Activated T-cell treated with anti-CD3 and anti-CD28 coated beads, Interleukin-2, amount 50 U/mL, for 1 hour (primary cell): ENCODE results near the gene AOC2.
A peak's percentile ranks its signal among the peaks of the same experiment; 100 is the strongest.
"Not testable (repeated sequence)": the region's sequence is repeated elsewhere in the genome, so short reads cannot be mapped to it uniquely, and the experiment has no call there.

Source experiments
- DNase-seq: peaks from one replicate; pipeline ENCODE4 v3.0.0-alpha.2; 2020

Gene AOC2

DNA sequence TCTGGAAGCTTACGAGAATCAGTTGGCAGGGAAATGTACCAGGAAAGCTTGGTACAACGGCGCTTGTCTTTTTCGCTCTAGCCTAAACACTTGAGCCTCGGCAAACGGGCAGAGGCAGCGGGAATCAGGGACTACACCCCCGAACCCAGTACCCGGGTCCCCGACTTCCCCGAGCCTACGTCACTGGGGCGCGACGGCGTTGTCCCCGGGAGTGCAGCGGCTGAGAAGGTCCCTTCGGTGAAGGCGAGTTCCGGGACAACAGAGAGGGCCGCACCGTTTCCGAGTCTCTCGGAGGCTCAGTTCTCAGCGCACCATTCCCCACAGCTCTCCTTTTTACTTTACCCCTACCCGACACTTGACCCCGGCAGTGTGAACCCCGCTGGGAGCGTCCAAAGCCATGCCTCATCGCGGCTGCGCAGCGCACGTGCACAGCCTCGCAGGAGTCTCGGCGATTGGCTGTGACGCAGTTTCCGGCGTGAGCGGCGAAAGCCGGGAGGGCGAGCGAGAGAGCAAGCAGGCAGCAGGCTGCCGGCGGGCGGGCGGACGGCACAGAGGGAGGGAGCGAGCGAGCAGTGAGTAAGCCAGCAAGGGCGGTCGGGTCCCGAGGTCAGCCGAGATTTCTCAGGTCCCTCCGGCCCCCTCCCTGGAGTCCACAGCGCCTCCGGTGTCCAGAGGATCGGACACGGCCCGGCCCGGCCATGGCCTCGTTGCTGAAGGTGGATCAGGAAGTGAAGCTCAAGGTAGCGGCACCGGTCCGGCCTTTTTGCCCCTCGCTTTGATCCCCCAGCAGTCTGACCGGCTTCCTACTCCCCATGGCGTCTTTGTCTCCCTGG, 11.2 kb upstream of the AOC2 start, which contains the start of gene PSME3:
Gene PSME3, plus strand, starts transcription at position 464 of the 833 bp plus-strand sequence. Its CDS starts 235 bp downstream, at position 699.
- DNase-seq: peak; percentile 91

DNA sequence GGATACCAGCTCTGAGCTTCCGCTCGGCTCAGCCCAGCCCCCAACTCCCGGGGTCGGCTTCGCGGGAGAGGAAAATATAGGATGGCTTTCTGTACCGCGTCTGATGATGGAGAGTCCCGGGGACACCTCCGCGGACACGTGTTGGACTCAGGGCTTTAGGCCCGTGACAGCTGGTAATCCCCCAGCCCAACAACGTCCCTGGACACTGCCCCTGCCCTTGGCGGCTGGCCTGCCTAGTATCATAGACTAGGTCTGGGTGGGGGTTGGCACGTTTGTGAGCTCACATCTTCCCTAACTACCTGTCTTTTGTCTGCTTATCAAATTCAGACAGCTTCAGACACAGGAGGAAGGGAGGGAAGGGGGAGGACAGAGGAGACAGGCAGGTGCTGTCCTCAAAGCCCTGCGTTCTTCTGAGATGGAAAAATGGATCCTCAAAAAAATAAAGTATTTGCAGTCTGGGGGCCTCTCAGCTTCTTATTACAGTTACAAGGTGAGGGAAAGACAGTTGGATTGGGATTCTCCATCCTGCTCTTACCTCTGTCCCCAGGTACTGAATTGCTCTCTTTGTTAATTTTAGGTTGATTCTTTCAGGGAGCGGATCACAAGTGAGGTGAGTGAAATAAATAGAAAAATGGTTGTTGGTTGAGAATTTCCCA, 10.5 kb upstream of the AOC2 start:
- DNase-seq: no peak

DNA sequence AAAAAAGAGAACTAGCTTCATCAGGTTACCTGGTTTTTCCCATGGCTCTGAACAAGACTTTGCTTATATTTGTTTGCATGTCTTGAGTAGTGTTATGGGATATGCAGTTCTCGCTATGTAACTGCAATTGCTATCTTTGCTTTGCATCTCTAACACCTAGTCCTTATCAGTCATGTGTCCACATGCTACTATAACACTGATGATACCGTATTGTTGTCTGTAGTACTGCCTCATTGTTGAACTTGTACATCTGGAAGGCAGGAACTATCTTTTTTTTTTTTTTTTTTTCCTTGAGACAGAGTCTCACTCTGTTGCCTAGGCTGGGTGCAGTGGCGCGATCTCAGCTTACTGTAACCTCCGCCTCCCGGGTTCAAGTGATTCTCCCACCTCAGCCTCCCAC, 8.6 kb upstream of the AOC2 start:
- DNase-seq: no peak

DNA sequence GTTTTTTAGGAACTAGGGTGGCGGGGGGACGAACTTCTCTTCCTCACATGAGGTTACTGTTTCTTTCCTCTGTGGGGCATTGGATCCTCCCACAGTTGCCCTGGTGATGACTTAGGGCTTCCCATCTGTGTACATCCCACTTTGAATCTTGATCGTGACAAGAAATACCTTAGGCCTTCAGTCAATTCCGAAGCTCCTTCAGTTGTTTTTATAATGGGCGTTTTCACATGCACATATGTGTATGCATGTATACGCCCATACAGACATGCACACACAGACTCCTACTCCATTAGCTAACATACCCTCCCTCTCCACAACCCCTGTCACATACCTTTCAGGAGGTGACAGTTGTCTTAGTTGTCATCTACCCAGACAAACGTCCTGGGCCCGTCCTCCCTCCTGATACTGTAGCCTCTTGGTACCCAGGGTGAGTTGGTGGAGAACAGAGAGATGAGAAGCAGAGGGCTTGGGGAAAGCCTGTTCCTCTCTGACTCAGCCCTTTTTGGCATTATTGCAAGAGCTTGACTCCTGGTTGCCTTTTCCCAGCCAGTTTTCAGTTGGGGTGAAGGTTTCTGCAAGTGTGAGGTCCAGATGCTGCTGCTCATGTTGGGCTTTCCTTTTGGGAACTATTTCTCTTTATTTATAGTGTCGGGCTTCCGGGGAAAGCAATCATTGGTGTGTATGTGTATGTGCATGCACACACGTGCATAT, 2.2 kb upstream of the AOC2 start:
- no peak for DNase-seq

DNA sequence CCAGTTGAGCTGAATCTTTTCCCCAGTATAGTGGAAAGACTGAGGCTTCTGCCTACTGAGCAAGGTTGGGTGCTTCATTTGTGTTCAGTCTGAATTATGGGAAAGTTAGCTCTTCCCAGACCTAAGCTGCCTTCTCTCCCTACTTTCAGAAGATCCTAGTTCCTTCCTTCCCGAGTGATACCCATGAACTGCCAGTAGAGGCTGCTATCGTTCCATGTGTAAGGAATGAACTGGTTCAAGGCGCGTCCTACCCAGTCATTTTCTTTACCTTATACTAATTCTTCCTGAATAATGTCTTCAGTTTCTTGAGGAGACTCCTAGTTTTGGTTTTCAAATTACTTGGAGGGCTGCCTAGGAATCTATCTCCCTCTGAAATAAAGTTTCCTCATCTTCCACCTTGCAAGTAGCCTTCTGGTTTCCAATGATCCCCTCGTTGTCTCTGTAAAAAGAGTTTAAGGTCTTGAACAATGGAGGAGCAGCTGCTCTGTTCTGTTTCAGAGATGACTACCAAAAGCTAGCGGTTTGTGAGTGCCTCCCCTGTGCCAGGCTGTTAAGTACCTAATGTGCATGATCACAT, 934 bp upstream of the AOC2 start:
- DNase-seq: no peak

DNA sequence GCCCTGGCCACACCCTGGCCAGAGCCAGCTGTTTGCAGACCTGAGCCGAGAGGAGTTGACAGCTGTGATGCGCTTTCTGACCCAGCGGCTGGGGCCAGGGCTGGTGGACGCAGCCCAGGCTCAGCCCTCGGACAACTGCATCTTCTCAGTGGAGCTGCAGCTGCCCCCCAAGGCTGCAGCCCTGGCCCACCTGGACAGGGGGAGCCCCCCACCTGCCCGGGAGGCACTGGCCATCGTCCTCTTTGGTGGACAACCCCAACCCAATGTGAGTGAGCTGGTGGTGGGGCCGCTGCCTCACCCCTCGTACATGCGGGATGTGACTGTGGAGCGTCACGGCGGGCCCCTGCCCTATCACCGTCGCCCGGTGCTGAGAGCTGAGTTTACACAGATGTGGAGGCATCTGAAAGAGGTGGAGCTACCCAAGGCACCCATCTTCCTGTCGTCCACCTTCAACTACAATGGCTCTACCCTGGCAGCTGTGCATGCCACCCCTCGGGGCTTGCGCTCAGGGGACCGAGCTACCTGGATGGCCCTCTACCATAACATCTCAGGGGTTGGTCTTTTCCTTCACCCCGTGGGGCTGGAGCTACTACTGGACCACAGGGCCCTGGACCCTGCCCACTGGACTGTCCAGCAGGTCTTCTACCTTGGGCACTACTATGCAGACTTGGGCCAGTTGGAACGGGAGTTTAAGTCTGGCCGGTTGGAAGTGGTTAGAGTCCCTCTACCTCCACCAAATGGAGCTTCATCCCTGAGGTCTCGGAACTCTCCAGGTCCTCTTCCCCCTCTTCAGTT, 578 bp downstream of the AOC2 start:
- no peak for DNase-seq

DNA sequence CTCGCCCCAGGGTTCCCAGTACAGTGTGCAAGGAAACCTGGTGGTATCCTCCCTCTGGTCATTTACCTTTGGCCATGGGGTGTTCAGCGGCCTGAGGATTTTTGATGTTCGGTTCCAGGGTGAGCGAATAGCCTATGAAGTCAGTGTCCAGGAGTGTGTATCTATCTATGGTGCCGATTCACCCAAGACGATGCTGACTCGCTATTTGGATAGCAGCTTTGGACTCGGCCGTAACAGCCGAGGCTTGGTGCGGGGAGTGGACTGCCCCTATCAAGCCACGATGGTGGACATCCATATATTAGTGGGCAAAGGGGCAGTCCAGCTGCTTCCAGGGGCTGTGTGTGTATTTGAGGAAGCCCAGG, 1.2 kb downstream of the AOC2 start:
- DNase-seq: no peak

DNA sequence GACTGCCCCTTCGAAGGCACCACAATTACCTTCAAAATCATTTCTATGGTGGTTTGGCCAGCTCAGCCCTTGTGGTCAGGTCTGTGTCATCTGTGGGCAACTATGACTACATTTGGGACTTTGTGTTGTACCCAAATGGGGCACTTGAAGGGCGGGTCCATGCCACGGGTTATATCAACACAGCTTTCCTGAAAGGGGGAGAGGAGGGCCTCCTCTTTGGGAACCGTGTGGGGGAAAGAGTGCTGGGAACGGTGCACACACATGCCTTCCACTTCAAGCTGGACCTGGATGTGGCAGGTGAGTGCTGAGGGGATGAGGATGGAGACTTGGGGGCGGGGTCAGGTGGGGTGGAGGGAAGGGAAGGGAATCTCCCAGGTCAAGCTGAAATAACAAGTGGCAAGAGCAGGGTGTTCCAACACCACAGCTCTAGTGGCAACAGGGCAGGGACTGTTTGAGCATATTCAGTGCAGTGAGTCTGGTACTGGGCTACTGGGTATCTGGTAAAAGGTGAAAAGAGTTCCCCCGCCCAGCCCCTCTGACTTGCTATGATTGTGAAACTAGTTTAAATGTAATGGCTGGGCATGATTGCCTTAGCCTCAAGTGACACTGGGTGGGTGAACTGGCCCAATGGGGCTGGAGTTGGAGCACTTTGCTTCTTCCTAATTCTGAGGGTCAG, 1.7 kb downstream of the AOC2 start:
- DNase-seq: no peak

DNA sequence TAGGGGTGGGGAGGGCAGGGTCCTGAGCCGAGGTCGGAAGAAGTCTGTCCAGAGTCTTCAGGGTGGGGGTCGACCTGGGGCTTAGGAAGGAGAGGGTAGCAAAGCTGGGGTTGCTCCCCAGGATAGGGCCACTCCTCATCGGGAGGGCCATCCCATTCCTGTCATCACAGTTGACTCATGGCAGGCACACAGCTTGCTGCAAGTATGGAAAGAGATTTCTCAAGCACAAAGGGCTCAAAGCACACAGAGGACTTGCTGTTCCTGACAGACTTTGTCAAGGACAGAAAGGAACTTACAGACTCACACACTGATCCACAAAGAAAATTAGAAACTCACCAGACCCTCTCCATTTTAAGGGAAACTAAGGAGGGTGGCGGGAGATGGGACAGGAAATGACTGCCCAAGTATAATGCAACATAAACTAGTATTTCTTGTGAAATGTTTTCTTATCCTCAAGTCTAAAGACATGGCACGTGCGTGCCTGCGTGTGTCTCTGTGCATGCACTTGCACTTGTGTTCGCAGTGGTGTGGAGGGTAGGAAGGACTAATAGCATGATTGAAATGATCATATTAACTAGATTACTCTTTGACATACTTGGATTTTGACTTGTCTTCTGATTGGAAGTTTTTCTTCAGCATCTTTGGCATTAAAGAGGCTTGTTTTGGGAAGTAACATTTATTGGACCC, 2.4 kb downstream of the AOC2 start:
- DNase-seq: no peak

DNA sequence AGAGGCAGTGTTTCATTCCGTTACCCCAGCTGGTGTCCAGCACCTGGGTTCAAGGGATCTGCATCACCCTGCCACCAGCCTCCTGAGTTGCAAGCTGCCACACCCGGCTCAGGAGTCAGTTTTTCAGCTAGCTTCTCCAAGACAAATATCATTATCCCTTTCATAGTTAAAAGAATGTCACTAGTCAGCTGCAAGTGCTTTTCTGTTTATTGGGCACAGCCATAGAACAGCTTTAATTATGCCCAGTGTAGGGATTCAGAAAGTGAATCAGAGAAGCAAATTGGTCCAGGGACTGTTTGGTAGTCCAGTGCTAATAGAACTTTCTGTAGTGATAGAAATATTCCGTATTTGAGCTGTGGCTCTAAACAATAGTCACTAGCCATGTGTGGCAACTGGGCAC, 3.7 kb downstream of the AOC2 start:
- no peak for DNase-seq

DNA sequence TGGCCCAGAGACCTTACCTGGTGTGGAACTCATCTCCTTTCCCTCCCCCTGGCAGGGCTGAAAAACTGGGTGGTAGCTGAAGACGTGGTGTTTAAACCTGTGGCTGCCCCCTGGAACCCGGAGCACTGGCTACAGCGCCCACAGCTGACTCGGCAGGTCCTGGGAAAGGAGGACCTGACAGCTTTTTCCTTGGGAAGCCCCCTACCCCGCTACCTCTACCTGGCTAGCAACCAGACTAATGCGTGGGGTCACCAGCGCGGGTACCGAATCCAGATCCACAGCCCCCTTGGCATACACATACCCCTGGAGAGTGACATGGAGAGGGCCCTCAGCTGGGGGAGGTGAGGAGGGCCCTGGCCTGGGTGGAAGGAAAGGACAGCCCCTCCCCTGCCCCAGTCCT, 4.7 kb downstream of the AOC2 start:
- DNase-seq: no peak

DNA sequence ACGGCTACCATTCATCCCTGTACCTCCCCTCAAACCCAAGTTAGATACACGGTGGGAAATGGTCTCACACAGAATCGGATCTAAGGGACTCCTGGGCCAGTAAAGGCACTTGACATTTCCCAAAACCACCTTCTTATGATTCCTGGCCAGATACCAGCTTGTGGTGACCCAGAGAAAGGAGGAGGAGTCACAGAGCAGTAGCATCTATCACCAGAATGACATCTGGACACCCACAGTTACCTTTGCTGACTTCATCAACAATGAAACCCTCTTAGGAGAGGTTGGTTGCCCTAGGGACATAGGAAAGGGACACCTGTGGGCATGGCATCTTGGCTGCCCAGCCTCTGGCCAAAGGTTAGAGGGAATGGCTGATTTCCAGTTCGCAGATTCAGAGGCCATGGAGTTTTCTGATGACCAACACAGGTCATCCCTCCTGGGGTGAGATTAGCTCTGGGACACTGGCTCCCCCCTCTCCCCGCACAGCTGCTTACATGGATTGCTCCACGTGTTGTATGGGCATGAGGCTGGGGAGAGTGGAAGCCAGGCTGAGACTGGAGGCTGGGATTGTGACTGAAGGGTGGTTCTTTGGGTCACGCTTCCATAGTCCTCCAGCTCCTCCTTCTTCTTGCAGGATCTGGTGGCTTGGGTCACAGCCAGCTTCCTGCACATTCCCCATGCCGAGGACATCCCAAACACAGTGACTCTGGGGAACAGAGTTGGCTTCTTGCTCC, 5.2 kb downstream of the AOC2 start:
- DNase-seq: no peak

DNA sequence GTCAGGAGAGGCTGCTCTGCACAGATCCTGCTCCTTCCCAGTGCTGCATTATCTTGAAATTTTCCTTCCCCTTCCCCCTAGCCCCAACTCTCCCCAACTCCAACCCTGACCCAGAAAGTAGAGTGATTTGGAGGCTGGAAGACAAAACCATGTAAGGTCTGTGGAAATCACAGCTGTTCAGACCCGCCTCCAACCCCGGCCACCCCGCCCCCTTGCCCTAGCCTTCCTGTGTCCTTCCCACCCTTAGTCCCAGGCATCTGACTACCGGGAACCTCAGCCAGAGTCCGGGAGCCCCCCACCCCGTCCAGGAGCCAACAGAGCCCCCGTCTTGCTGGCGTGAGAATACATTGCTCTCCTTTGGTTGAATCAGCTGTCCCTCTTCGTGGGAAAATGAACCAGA, 6.6 kb downstream of the AOC2 start, which contains the start of gene AOC3:
Gene AOC3, plus strand, starts transcription at position 246 of the 400 bp plus-strand sequence. Its CDS starts 145 bp downstream, at position 391.
- DNase-seq: no peak

DNA sequence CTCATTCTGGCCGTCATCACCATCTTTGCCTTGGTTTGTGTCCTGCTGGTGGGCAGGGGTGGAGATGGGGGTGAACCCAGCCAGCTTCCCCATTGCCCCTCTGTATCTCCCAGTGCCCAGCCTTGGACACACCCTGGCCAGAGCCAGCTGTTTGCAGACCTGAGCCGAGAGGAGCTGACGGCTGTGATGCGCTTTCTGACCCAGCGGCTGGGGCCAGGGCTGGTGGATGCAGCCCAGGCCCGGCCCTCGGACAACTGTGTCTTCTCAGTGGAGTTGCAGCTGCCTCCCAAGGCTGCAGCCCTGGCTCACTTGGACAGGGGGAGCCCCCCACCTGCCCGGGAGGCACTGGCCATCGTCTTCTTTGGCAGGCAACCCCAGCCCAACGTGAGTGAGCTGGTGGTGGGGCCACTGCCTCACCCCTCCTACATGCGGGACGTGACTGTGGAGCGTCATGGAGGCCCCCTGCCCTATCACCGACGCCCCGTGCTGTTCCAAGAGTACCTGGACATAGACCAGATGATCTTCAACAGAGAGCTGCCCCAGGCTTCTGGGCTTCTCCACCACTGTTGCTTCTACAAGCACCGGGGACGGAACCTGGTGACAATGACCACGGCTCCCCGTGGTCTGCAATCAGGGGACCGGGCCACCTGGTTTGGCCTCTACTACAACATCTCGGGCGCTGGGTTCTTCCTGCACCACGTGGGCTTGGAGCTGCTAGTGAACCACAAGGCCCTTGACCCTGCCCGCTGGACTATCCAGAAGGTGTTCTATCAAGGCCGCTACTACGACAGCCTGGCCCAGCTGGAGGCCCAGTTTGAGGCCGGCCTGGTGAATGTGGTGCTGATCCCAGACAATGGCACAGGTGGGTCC, 7.2 kb downstream of the AOC2 start:
- not testable (repeated sequence) for DNase-seq

DNA sequence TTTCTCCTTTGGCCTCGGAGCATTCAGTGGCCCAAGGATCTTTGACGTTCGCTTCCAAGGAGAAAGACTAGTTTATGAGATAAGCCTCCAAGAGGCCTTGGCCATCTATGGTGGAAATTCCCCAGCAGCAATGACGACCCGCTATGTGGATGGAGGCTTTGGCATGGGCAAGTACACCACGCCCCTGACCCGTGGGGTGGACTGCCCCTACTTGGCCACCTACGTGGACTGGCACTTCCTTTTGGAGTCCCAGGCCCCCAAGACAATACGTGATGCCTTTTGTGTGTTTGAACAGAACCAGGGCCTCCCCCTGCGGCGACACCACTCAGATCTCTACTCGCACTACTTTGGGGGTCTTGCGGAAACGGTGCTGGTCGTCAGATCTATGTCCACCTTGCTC, 8.0 kb downstream of the AOC2 start:
- no peak for DNase-seq

DNA sequence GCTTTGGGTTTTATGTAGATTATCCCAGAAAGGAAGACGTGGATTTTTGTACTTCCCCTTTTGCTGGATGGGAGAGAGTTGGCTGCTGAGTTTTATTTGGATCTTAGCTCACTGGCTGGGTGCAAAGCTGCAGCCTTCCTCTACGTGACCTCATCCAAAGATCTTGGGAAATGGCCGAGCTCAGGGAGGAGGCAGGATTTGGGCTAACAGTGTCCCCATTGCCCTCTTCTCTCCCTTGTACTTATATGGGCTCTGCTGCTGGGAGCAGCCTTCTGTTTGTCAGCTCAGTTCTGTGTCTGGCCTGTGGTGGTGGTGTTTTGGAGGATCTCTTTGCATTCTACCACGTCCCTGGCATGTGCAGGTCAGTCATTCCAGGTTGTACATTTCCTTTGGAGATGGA, 8.6 kb downstream of the AOC2 start:
- no peak for DNase-seq

DNA sequence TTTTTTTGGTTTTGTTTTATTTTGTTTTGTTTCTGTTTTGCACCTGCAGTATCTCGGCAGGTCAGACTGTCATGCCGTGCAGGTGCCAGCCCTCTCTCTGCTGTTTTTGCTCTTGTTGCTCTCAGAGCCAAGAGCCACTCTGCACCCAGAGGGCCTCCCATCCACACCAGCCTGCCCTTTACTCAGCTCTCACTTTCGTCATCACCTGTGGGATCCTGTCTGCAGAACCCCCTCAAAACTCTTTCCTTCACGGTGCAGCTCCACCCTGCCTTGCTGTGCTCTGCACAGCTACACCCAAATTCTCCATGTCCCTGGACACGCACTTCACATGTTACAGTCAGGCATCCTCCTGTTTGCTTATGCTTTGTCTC, 9.2 kb downstream of the AOC2 start:
- no peak for DNase-seq

DNA sequence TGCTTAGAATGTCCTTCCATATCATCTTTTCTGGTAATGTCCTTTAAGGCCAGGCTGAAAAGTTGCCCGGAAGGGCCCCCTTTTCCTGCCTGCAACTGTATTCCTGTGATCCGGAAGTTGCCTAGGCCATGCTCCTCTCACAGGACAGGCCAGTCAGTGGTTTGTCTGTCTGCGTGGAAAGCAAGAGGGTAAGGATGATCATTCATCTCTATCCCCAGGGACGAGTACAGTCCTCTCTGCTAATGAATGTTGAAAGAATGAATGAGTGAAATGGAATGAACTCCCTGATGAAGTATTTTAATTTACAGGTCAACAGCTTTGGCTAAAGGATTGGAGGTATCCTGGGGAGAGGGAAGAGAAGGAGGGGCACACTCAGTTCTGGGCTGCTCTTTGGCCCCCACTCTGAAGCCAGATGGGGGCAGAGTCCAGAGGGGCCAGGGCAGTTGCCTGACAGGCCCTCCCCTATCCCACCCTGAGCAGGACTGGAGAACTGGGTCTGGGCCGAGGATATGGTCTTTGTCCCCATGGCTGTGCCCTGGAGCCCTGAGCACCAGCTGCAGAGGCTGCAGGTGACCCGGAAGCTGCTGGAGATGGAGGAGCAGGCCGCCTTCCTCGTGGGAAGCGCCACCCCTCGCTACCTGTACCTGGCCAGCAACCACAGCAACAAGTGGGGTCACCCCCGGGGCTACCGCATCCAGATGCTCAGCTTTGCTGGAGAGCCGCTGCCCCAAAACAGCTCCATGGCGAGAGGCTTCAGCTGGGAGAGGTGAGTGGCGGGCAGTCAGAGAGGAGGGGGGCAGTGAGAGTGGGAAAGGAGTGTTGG, 9.8 kb downstream of the AOC2 start:
- no peak for DNase-seq
